HCT116 (cell line): ENCODE measurements around the gene DEGS1. TPM values are rescaled to one million over a fixed set of nuclear protein-coding genes. Genes with fewer than 3 reads are reported as not detected.

Experiments
- ATAC-seq: fragments of 200-7000 bp; cut with Tn5 transposase; 2 replicates; pipeline ENCODE4 v1.9.1; 2020; ENCODE audit warnings: mild to moderate bottlenecking, moderate library complexity
- BruUV-seq: library from RNA; stranded (reverse); fragments of 400-500 nt; replicated peaks from 2 replicates; lab custom pipeline; 2021; lab: Mats Ljungman, UMichigan
- CTCF ChIA-PET: fragments of 300-600 bp; sonication (Branson Sonifier 250); formaldehyde crosslinking; loops from one replicate; lab custom pipeline; 2021; ENCODE audit warnings: antibody characterized with exemption; lab: Charles Lee
- POLR2A ChIA-PET: fragments of 300-600, 350-600 bp; sonication (Branson Sonifier 250); formaldehyde crosslinking; loops from one replicate; lab custom pipeline; 2021; ENCODE audit warnings: antibody characterized with exemption; lab: Charles Lee
- RAD21 ChIA-PET, 2 experiments: fragments of 300-600 bp; sonication (Branson Sonifier 250); formaldehyde crosslinking; loops; one replicate each; lab custom pipeline; 2023; ENCODE audit warnings: low total read pairs in 2 of 2; ENCODE audit not compliant: uncharacterized antibody in 2 of 2, unreplicated experiment in 2 of 2, low non-redundant PET in 1 of 2; lab: Charles Lee
- DNase-seq: peaks from one replicate; pipeline ENCODE4 v3.0.0-alpha.2; 2010; ENCODE audit warnings: low read depth, low spot score
- H2AFZ ChIP-seq: fragments of 200-600 bp; shearing (Covaris generic), sonication (generic); 2 replicates; pipeline ENCODE4 v1.6.1; 2017; ENCODE audit warnings: low read depth, mixed run types, mixed read lengths, antibody characterized with exemption, low read length; ENCODE audit not compliant: poor library complexity, severe bottlenecking
- H3K27ac ChIP-seq: 2 replicates; pipeline ENCODE4 v1.5.1; 2012; ENCODE audit warnings: low read depth, low read length
- H3K27me3 ChIP-seq: fragments of 200-600 bp; sonication (generic); 2 replicates; pipeline ENCODE4 v1.6.1; 2016; ENCODE audit warnings: mixed run types, low read length, mixed read lengths; ENCODE audit not compliant: insufficient read depth
- H3K36me3 ChIP-seq, 2 experiments: fragments of 200-500 bp in 1 of 2; fragments of 200-600 bp in 1 of 2; sonication (Bioruptor generic) in 1 of 2; sonication (generic) in 1 of 2; 2 replicates each; pipeline versions ENCODE4 v1.5.1 to v1.6.1; 2014 to 2016; ENCODE audit warnings: low read length in 2 of 2, inconsistent platforms in 1 of 2, mixed read lengths in 1 of 2, mixed run types in 1 of 2; ENCODE audit not compliant: insufficient read depth in 2 of 2, control insufficient read depth in 1 of 2
- H3K4me1 ChIP-seq, 2 experiments: fragments of 200-600 bp in 1 of 2; sonication (generic) in 1 of 2; 2 replicates each; pipeline versions ENCODE4 v1.5.1 to v1.6.1; 2012 to 2017; ENCODE audit warnings: low read length in 2 of 2, inconsistent platforms in 1 of 2, mild to moderate bottlenecking in 1 of 2, mixed read lengths in 1 of 2, mixed run types in 1 of 2, moderate library complexity in 1 of 2; ENCODE audit not compliant: insufficient read depth in 2 of 2, control insufficient read depth in 1 of 2
- H3K4me2 ChIP-seq: fragments of 200-600 bp; sonication (generic); 2 replicates; pipeline ENCODE4 v1.6.1; 2017; ENCODE audit warnings: mixed run types, low read length, mixed read lengths
- H3K4me3 ChIP-seq, 2 experiments: fragments of 200-600 bp in 1 of 2; sonication (generic) in 1 of 2; replicated peaks in 1 of 2; 2 replicates each; pipeline ENCODE4 v1.5.1; 2011 to 2016; ENCODE audit warnings: low read length in 2 of 2, control low read depth in 1 of 2, low read depth in 1 of 2, mild to moderate bottlenecking in 1 of 2, mixed read lengths in 1 of 2, mixed run types in 1 of 2
- H3K79me2 ChIP-seq: fragments of 200-600 bp; sonication (generic); 2 replicates; pipeline ENCODE4 v1.6.1; 2017; ENCODE audit warnings: mild to moderate bottlenecking, mixed run types, low read length, moderate library complexity, mixed read lengths; ENCODE audit not compliant: insufficient read depth
- H3K9ac ChIP-seq: fragments of 200-600 bp; sonication (generic); 2 replicates; pipeline ENCODE4 v1.6.1; 2016; ENCODE audit warnings: low read length, mixed read lengths
- H3K9me2 ChIP-seq: fragments of 200-600 bp; sonication (generic), shearing (Covaris generic); 2 replicates; pipeline ENCODE4 v1.6.1; 2017; ENCODE audit warnings: mixed run types, mild to moderate bottlenecking, moderate library complexity; ENCODE audit not compliant: insufficient read depth
- H3K9me3 ChIP-seq, 2 experiments: fragments of 200-500 bp in 1 of 2; fragments of 200-600 bp in 1 of 2; sonication (Bioruptor generic) in 1 of 2; sonication (generic) in 1 of 2; 2 replicates each; pipeline ENCODE4 v1.6.1; 2014 to 2017; ENCODE audit warnings: low read length in 2 of 2, mixed read lengths in 2 of 2, inconsistent platforms in 1 of 2, low read depth in 1 of 2, mild to moderate bottlenecking in 1 of 2, mixed run types in 1 of 2, moderate library complexity in 1 of 2; ENCODE audit not compliant: control insufficient read depth in 1 of 2, insufficient read depth in 1 of 2
- H4K20me1 ChIP-seq: fragments of 200-600 bp; sonication (generic), shearing (Covaris generic); 2 replicates; pipeline ENCODE4 v1.6.1; 2017; ENCODE audit warnings: mixed run types, mild to moderate bottlenecking, moderate library complexity; ENCODE audit not compliant: insufficient read depth
- CEBPB ChIP-seq: IDR thresholded peaks from 2 replicates; pipeline ENCODE4 v1.6.1; 2012; ENCODE audit warnings: low read depth
- EGR1 ChIP-seq: IDR thresholded peaks from 2 replicates; pipeline ENCODE4 v1.6.1; 2012; ENCODE audit warnings: low read depth
- ELF1 ChIP-seq: IDR thresholded peaks from 2 replicates; pipeline ENCODE4 v1.6.1; 2012; ENCODE audit warnings: low read depth, borderline replicate concordance
- EZH2phosphoT487 ChIP-seq: fragments of 200-600 bp; IDR thresholded peaks from 2 replicates; pipeline ENCODE4 v1.6.1; 2018; ENCODE audit warnings: antibody characterized with exemption, borderline replicate concordance
- FOSL1 ChIP-seq: IDR thresholded peaks from 2 replicates; pipeline ENCODE4 v1.6.1; 2012; ENCODE audit warnings: low read depth
- JUND ChIP-seq: IDR thresholded peaks from 2 replicates; pipeline ENCODE4 v1.6.1; 2012
- POLR2A ChIP-seq: IDR thresholded peaks from 2 replicates; pipeline ENCODE4 v1.7.0; 2011; ENCODE audit warnings: borderline replicate concordance; ENCODE audit not compliant: insufficient read depth, insufficient read length; ENCODE audit errors: extremely low read depth
- POLR2AphosphoS5 ChIP-seq: IDR thresholded peaks from 2 replicates; pipeline ENCODE4 v1.6.1; 2011; ENCODE audit warnings: mild to moderate bottlenecking, low read depth, low read length, moderate library complexity
- RAD21 ChIP-seq: IDR thresholded peaks from 2 replicates; pipeline ENCODE4 v1.6.1; 2012; ENCODE audit warnings: low read depth, mild to moderate bottlenecking
- SIN3A ChIP-seq: IDR thresholded peaks from 2 replicates; pipeline ENCODE4 v1.6.1; 2012; ENCODE audit warnings: low read depth
- YY1 ChIP-seq: IDR thresholded peaks from 2 replicates; pipeline ENCODE4 v1.6.1; 2011; ENCODE audit warnings: low read length, low read depth, moderate library complexity, mild to moderate bottlenecking; ENCODE audit not compliant: insufficient replicate concordance; ENCODE audit errors: extremely low read depth
- ZFX ChIP-seq: fragments of 450-650 bp; IDR thresholded peaks from 2 replicates; pipeline ENCODE4 v1.6.1; 2017
- ZNF274 ChIP-seq: fragments of 200-500 bp; sonication (Bioruptor generic); IDR thresholded peaks from 2 replicates; pipeline ENCODE4 v1.6.1; 2014; ENCODE audit warnings: mild to moderate bottlenecking, low read depth, low read length, inconsistent platforms
- intact Hi-C: fragments of 100-400 bp; cut with micrococcal nuclease; formaldehyde crosslinking; loops from 2 replicates; pipeline ENCODE4 v1.10.0; 2022
- total RNA-seq: library from RNA; stranded (reverse); gene quantifications from one replicate; pipeline ENCODE4 v1.2.1, GENCODE V29; 2021; ENCODE audit not compliant: unreplicated experiment
- TF ChIP-seq, protein P1 (sequence below), 3 experiments: fragments of 200-600 bp in 1 of 3; sonication (generic) in 1 of 3; IDR thresholded peaks in 2 of 3; conservative IDR thresholded peaks in 1 of 3; 2 replicates each; pipeline ENCODE4 v1.5.1; 2012 to 2017; ENCODE audit warnings: low read depth in 2 of 3, low read length in 2 of 3, antibody characterized with exemption in 1 of 3, borderline replicate concordance in 1 of 3, control low read depth in 1 of 3, mild to moderate bottlenecking in 1 of 3, mixed read lengths in 1 of 3, mixed run types in 1 of 3, moderate library complexity in 1 of 3; ENCODE audit not compliant: insufficient read depth in 1 of 3
- TF ChIP-seq, protein P2 (sequence below): IDR thresholded peaks from 2 replicates; pipeline ENCODE4 v1.6.1; 2012; ENCODE audit warnings: low read depth
- TF ChIP-seq, protein P3 (sequence below): IDR thresholded peaks from 2 replicates; pipeline ENCODE4 v1.6.1; 2012

The DEGS1 gene
- total RNA-seq, 1 experiment from 2014 or later = 23.1 TPM

DNA sequence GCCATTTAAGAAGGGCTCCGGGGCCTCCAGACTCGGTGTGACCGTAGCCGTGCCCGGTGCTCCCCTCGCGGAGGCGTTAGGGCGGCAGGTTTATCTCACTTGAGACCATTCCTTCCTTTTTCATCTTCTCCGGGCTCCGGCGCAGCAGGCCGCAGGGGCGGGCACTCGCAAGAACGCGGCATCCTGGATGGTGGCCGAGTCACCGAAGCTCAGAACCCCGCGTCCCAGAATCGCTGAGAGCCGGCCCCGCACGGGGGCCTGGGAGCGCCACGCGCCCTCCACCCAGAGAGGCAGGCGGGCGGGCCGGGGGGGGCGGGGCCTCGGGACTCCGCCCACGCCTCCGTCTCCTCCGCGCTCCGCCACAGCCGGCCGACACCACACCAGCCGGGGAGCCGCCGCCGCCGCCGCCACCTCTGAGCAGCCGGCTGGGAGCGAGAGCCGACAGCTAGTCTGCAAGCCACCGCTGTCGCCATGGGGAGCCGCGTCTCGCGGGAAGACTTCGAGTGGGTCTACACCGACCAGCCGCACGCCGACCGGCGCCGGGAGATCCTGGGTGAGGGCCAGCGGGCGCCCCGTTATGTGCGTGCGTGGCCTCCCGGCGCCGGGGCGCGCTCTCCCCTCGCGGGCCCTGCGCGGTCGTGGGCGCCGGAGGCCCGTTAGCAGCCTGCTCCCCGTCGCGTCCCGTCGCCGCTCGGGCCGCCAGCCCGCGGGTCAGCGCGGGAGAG lies at the start of gene DEGS1 (continued):
- TF ChIP-seq, protein P1, sequence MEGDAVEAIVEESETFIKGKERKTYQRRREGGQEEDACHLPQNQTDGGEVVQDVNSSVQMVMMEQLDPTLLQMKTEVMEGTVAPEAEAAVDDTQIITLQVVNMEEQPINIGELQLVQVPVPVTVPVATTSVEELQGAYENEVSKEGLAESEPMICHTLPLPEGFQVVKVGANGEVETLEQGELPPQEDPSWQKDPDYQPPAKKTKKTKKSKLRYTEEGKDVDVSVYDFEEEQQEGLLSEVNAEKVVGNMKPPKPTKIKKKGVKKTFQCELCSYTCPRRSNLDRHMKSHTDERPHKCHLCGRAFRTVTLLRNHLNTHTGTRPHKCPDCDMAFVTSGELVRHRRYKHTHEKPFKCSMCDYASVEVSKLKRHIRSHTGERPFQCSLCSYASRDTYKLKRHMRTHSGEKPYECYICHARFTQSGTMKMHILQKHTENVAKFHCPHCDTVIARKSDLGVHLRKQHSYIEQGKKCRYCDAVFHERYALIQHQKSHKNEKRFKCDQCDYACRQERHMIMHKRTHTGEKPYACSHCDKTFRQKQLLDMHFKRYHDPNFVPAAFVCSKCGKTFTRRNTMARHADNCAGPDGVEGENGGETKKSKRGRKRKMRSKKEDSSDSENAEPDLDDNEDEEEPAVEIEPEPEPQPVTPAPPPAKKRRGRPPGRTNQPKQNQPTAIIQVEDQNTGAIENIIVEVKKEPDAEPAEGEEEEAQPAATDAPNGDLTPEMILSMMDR (IDR thresholded peaks at IDR 0.05 in 2 of 3, conservative IDR thresholded peaks at IDR 0.05 in 1 of 3; ENCODE audit: borderline replicate concordance in 1 of 3, insufficient read depth in 1 of 3, low read depth in 2 of 3, low read length in 2 of 3) = no peak
- TF ChIP-seq POLR2A (peak; percentile 28), SIN3A (peak; percentile 61), ZNF274 (no peak), ZFX (no peak), EZH2phosphoT487 (no peak)

DNA sequence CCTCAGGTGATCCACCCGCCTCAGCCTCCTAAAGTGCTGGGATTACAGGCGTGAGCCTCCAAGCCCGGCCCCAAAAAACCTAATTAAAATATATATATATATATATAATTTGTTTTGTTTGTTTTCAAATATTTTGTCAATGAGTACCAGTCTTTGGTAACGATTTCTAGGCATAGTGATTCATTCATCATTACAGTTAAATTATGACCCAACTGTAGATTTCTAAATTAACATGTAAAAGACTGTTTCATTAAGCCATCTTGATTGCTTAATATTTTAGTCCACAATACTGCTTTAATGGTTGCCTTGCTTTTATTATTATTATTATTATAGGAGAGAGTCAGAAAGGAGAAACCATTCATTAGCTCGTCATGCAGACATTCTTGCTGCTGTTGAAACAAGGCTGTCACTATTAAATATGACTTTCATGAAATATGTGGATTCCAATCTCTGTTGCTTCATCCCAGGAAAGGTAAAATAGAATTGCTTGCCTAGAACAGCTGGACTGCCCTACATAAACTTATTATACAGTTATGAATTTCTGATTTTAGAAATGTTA lies 49.2 kb upstream of the DEGS1 start:
- no peak overlapping the region for H3K4me3 ChIP-seq
- H3K4me2 ChIP-seq = no peak overlapping the region
- no peak overlapping the region for H3K27ac ChIP-seq
- DNase-seq = no peak
- TF ChIP-seq ELF1 = no peak
- TF ChIP-seq JUND = no peak
- no peak for TF ChIP-seq RAD21
- no peak for TF ChIP-seq POLR2A
- no peak for TF ChIP-seq SIN3A
- no peak for TF ChIP-seq EGR1
- TF ChIP-seq, protein P2, sequence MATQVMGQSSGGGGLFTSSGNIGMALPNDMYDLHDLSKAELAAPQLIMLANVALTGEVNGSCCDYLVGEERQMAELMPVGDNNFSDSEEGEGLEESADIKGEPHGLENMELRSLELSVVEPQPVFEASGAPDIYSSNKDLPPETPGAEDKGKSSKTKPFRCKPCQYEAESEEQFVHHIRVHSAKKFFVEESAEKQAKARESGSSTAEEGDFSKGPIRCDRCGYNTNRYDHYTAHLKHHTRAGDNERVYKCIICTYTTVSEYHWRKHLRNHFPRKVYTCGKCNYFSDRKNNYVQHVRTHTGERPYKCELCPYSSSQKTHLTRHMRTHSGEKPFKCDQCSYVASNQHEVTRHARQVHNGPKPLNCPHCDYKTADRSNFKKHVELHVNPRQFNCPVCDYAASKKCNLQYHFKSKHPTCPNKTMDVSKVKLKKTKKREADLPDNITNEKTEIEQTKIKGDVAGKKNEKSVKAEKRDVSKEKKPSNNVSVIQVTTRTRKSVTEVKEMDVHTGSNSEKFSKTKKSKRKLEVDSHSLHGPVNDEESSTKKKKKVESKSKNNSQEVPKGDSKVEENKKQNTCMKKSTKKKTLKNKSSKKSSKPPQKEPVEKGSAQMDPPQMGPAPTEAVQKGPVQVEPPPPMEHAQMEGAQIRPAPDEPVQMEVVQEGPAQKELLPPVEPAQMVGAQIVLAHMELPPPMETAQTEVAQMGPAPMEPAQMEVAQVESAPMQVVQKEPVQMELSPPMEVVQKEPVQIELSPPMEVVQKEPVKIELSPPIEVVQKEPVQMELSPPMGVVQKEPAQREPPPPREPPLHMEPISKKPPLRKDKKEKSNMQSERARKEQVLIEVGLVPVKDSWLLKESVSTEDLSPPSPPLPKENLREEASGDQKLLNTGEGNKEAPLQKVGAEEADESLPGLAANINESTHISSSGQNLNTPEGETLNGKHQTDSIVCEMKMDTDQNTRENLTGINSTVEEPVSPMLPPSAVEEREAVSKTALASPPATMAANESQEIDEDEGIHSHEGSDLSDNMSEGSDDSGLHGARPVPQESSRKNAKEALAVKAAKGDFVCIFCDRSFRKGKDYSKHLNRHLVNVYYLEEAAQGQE = no peak
- TF ChIP-seq POLR2AphosphoS5 = no peak
- TF ChIP-seq, protein P3, sequence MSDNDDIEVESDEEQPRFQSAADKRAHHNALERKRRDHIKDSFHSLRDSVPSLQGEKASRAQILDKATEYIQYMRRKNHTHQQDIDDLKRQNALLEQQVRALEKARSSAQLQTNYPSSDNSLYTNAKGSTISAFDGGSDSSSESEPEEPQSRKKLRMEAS = no peak
- TF ChIP-seq, protein P1 (IDR thresholded peaks at IDR 0.05 in 2 of 3, conservative IDR thresholded peaks at IDR 0.05 in 1 of 3; ENCODE audit: borderline replicate concordance in 1 of 3, insufficient read depth in 1 of 3, low read depth in 2 of 3, low read length in 2 of 3) = no peak
- TF ChIP-seq FOSL1 = no peak
- TF ChIP-seq YY1 = no peak
- TF ChIP-seq ZFX = no peak
- TF ChIP-seq CEBPB = no peak
- no peaks in the 10 kb centered on the region; the same call in 1 of the 2 replicates for H3K9me2 ChIP-seq
- H3K9ac ChIP-seq = no peak overlapping the region
- H3K36me3 ChIP-seq = peaks cover 30 to 33% of the 10 kb centered on the region in 2 experiments
- no TSS peak for BruUV-seq
- H3K79me2 ChIP-seq = peaks cover 6% of the 10 kb centered on the region; the same call in 1 of the 2 replicates
- ChIA-PET RAD21 (no interaction called here), CTCF (no interaction called here), POLR2A (no interaction called here)
- H3K27me3 ChIP-seq = no peaks in the 10 kb centered on the region
- intact Hi-C loops = no loop called here
- no peaks in the 10 kb centered on the region for H4K20me1 ChIP-seq
- H2AFZ ChIP-seq = no peak overlapping the region
- peaks cover 0 to 3% of the 10 kb centered on the region in 2 experiments; a peak in 1 of 4 replicates for H3K9me3 ChIP-seq
- no peak for ATAC-seq
- no peaks in the 10 kb centered on the region for H3K4me1 ChIP-seq
